Ovary (tissue), 3 donors: Measurements from ENCODE around the gene NINJ1.

ENCODE experiments used
- CTCF ChIP-seq, 3 donors: fragments of 450-650 bp in 2 of 3; fragments of 200-600 bp in 1 of 3; IDR thresholded peaks; one replicate each; pipeline versions ENCODE4 v1.5.1 to v1.8.0; 2016 to 2022; ENCODE audit warnings: antibody characterized with exemption in 3 of 3, mild to moderate bottlenecking in 1 of 3
- EP300 ChIP-seq: sonication (generic); formaldehyde crosslinking; IDR thresholded peaks from one replicate; pipeline ENCODE4 v1.6.1; 2017; ENCODE audit warnings: antibody characterized with exemption
- POLR2A ChIP-seq: fragments of 450-650 bp; IDR thresholded peaks from one replicate; pipeline ENCODE4 v1.6.1; 2017; ENCODE audit warnings: antibody characterized with exemption, mild to moderate bottlenecking, moderate library complexity
- donor health status: DM: no; HTN: no; CAD: no.

- TF ChIP-seq CTCF (IDR thresholded peaks at IDR 0.05) (no peak), POLR2A (no peak), EP300 (no peak)
These were observed 7.9 kb upstream of the NINJ1 start for GRCh38 chr9:93141771-93142483.
